Ureter (tissue), 1 donor: Measurements from ENCODE around the gene TUBA8. TPM values are rescaled to one million over a fixed set of nuclear protein-coding genes. Genes with fewer than 3 reads are reported as not detected.
"Not testable (repeated sequence)": the region's sequence is repeated elsewhere in the genome, so short reads cannot be mapped to it uniquely, and the experiment has no call there.

Experiments
- DNase-seq: peaks from one replicate; pipeline ENCODE4 v3.0.0-alpha.2; 2020; ENCODE audit warnings: low spot score
- total RNA-seq: library from RNA; stranded (reverse); gene quantifications from one replicate; pipeline ENCODE4 v1.2.4, GENCODE V29; 2023
- donor health status: DM: yes; HTN: yes; CAD: no.

TUBA8 gene
- total RNA-seq, 1 donor from 2014 or later, result 2.6 TPM

DNA sequence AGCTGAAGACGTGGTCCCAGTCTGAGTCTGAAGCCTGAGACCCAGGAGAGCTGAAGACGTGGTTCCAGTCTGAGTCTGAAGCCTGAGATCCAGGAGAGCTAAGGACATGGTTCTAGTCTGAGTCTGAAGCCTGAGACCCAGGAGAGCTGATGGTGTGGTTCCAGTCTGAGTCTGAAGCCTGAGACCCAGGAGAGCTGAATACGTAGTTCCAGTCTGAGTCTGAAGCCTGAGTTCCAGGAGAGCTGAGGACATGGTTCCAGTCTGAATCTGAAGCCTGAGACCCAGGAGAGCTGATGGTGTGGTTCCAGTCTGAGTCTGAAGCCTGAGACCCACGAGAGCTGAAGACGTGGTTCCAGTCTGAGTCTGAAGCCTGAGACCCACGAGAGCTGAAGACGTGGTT is 4.6 kb upstream of the TUBA8 start:
- DNase-seq, result not testable (repeated sequence)

DNA sequence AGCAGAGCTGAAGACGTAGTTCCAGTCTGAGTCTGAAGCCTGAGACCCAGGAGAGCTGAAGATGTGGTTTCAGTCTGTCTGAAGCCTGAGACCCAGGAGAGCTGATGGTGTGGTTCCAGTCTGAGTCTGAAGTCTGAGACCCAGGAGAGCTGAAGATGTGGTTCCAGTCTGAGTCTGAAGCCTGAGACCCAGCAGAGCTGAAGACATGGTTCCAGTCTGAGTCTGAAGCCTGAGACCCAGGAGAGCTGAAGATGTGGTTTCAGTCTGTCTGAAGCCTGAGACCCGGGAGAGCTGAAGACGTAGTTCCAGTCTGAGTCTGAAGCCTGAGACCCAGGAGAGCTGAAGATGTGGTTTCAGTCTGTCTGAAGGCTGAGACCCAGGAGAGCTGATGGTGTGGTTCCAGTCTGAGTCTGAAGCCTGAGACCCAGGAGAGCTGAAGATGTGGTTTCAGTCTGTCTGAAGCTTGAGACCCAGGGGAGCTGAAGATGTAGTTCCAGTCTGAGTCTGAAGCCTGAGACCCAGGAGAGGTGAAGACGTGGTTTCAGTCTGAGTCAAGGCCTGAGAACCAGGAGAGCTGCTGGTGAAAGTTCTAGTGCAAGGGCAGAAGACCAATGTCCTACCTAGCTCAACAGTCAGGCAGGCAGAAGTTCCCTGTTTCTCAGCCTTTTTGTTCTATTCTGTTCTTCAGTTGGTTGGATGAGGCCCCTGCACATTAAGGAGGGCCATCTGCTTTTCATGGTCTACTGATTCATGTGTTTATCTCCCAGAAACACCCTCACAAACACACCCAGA is 3.9 kb upstream of the TUBA8 start:
- DNase-seq, result not testable (repeated sequence)

DNA sequence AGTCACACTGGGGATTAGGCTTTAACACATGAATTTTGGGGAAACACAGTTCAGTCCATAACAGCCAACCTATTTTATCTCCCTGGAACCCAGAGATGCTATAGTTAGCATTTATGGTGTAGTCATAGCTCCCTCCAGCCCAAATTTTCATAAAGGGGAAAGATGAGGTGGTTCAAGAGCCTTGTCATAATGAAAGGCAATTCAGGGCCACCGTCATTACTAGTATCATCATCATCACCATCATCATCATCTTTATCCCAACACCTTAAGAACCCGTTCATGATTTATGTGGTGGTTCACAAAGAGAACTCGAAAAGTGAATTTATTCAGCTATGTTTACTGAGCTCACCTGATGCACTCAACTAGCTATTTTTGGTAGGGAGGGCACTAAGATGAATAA is 2.4 kb upstream of the TUBA8 start:
- no peak for DNase-seq

DNA sequence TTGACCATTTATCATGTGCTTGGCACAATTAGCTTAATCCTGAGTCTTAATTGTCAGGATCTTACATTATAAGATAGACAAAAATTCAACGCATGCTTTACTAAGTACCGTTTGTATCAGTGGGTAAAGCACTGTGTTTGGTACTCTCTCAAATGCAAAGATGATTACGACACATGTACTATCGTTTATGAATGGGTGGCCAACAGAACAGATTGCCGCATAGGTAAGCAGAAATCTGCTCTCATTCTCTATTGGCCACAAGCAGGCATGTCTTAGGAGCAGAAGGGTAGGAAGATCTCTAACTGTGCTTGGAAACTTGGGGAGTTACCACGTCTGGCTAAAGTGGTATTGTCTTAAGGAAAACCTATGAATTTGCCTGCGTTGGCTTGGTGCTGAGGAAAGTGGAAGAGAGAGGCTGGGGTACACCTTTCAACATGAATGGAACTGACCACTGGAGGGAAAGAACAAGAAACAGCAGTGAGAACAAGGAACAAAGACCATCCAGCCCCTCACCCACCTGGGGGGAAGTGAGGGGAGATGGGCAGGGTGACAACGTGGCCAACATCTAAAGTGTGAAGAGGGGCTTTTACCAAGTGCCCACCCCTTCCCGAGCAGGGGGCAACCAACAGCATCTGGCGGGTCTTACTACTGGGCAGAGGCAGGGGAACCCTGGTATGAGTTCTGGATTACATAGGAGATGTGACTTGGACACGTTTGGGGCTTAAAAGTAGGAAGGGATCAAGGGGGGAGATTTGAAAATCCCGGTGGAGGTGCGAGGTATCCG is 1.0 kb upstream of the TUBA8 start:
- no peak for DNase-seq

DNA sequence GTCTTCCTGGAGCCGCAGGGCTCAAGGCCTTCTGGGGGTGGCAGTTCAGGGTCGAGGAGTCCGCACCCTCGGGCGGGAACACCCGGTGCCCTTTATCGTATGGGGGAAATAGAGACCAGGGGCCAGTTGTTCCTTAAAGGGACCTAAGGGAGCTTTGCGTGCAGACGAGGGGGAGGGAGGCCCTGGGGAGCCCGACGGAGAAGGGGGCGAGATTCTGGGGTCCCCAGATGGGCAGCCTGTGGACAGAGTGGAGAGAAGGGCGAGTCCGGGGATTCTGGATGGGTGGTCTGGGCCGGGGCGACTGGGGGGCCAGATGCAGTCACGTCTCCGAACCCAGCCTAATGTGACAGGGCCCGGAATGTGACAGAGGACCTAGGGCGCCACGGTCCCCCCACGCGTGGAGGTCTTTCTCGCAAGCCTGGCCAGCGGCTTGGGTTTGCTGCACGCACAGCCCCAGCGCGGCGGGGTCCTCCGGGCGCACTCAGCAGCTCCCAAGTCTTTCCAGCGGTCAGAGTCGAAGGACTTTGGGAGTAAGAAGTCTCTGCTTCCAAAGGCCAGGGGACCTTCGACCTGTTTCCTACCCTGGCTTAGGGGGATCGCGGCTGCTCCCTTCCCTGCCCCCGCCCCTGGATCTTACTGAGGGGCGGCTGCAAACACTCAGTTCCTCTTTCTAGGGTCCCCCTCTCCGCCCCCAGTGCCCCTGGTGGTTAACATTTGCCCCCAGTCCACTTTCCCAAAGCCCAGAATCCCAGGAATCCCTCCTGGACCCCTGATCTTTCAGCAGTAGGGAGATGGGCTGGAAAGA is 547 bp downstream of the TUBA8 start:
- DNase-seq, result no peak

DNA sequence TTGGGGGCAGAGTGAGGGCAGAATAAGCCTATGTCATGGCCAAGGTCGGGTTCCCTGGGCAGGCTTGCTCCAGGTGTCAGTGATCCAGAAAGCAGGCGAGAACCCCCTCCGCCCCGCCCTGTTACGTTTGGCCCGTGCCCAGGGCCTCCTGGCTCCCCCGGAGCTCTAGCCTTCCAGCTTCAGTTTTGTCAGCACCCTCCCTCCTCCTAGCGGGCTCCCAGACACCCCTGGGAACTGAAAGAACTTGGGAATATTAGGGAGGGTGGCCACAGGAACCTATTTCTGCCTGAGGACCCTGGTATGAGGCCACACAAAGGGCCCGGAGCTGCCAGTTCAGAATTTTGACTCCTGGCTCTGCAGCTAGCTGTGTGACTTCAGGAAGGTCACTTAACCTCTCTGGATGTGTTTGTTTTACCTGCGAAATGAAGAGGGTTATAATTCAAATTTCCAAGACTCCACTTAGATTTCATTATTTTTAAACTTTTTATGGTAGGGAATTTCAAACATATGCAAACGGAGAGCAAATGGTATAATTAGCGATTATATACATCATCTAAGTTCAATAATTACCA is 1.2 kb downstream of the TUBA8 start:
- no peak for DNase-seq

DNA sequence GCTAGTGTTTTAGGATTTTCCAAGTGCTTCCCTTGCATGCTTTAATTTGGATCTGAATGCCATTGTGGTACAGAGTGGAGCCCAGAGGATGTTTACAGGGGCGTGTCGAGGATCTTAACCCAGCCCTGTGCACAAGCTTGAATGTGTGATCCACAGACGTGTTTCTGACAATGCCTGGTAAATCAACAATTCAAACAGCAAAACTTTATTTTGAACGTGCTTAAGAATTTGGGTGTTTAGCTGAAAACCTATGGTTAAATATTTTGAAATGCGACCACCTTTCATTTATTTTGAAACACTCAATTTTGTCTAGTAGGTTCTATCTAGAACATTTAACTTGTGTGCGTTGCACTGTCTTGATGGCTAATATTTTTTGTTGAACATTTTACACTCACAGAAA is 1.8 kb downstream of the TUBA8 start:
- DNase-seq, result no peak

DNA sequence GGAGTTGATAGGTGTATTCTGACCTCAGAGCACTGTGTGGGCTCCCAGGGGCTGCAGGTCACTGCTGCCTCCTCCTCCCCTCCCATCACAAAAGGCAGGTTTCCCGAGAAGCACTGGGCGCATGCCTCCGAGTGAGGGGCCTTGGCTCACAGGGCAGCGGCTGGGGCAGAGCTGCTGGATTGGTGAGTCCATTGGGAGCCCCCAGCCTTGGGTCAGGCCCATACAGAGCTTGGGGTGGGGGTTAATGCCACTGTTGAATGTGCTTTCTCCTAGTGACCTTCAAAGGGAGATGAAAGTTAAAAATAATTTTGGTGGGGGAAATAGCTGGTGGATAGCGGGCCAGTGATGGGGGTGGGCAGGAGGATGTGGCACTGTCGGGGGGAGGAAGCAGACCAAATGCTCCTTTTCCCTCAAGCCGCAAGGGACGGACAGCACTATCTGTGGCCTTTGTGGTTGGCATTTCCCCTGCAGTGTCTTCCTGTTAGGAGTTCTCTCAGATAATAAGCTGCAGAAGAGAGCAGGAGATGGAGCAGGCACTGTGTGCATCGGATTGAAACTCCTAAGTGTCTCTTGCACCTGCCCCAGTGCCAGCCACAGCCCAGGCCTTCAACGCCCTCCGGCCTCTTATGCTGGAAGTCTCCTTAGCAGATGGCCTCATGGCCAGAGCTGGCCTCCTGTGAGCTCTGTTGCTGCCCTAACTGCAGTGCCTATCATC is 3.2 kb downstream of the TUBA8 start:
- DNase-seq, result no peak

DNA sequence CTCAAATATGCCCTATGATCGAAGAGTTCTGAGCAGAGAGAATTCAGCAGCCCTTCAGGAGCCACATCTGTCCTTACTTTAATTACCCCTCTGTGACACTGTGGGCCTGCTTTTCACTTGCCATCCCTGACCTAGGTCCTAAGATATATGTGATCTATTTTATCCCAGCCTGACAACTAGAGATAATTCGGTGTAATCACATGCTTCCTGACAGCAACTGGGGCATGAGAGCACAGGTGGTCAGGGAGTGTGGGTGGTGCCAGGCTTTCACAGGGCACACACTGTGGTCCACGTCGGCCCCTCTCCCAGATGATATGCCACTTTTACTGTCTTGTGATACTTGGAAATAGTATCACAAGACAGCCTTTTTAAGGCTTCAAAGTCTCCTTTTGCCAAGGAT is 3.9 kb downstream of the TUBA8 start:
- DNase-seq, result no peak

DNA sequence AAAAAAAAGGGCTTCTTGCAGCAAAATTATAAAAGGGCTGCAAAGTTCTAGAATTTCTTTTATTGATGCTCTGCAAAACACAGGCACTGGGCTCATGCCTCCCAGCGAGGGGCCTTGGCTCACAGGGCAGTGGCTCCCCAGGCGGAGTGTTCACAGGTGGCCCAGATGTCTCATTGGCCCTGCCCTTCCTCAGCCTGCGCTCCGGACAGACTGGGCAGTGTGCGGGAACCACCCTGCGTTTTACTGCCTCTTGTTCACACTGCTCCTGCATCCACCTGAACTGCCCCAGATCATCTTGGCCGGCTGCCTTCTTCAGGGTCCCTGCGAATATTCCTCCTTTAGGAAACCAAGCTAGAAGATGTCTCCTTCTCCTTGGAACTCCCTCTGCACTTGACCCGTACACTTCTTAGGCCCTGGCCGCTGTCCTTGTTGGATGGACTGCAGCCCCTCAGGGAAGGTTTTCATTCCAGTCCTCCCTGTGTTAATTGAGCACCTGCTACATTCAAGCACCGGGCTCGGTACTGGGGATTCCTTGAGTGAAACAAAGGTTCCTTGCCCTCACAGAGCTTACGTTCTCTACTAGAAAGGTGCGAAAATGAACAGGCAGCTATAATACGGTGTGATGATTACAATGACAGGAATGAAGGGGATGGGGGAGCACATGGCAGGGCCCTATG is 4.5 kb downstream of the TUBA8 start:
- no peak for DNase-seq

DNA sequence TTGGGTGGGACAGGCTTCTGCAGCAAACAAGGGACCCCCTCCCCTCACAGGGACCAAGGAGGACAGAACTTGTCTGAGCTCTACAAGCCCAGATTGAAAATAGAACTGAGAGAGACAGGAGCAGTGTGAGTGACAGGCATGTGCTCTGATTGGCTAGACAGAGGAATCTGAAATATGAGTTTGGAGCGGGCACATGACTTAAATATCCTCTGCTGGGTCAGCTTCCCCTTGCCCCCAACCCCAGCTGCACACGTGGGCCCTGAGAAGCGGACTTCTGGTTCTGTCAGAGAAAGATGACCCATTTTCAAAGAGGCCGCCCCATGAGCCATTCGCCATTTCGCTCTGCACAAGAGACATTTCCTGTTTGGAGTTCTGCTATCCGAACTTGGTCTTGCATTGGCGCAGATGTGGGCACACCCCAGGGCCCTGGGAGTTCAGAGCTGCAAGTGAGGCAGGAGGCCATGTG is 5.3 kb downstream of the TUBA8 start:
- no peak for DNase-seq

DNA sequence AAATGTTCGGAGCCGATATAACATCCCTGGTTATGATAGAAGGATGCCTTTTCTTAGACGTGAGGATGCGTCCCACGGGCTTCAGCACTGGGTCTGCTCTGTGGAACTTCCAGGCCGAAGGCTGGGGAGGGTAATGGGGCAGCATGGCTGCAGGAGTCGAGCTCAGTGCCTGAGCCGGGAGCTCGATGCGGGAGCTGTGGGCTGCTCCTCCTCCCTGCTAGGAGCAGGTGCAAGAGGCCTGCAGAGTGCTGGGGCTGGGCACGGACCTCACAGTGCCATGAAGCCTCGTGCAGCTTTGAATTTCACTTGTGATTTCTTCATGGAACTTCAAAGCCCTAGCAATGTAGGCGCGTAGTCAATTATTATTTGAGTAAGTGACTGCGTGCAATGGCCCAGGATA is 6.0 kb downstream of the TUBA8 start:
- DNase-seq, result no peak

DNA sequence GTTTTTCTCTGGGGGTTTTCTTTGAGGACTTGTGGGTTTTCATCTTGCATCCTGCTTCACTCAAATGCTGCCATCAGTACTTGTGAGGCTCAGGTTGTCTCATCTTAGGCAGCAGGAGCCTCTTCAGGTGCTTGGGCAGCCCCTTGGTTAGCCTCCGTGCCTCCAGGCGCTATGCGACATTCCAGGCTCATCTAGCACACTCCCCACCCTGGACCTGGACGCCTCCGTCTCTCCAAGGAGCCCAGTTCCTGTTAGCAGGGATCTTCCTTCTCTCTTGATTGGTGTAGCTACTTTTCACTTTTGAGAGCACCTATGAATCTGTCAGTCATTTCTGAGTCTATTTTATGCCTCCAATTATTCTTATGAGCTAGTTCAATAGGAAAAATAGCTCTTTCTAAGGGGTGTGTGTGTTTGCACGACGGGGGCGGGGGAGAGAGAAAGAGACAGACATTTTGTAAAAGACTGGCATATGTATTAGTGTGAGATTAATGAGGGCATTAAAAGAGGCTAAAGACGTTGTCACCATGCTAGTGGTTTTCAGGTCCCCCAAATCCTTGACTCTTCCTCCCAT is 7.8 kb downstream of the TUBA8 start:
- DNase-seq, result no peak

DNA sequence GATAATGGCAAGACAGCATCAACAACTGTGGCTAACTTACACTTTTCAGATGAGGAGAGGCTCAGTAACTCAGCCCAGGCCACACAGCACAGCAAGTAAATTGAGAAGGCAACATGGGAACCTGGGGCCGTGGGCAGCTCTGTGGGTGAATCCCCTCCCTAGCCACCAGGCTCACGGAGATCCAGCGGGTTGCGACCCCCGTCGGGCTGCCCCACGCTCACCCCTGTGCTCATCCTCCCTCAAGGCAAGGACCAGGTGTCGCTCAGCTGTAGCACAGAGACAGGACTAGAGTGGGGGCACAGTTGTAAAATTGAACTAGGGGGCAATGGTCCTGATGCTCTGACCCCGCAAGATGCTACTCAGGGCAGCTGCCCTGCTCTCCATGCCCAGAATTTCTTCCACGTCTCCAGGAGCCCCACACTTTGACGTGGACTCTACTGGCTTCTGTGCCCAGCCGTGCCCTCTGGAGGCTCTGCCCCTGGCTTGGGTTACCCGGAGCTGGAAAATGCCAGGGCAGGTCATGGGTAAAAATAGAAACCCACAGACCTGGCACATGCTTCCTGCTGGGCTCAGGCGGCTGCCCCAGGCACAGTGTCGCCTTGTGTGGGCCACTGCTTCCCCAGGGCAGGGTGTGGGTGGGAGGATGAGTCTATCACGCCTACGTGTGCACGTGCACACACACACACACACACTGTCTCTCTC is 9.0 kb downstream of the TUBA8 start:
- no peak for DNase-seq

DNA sequence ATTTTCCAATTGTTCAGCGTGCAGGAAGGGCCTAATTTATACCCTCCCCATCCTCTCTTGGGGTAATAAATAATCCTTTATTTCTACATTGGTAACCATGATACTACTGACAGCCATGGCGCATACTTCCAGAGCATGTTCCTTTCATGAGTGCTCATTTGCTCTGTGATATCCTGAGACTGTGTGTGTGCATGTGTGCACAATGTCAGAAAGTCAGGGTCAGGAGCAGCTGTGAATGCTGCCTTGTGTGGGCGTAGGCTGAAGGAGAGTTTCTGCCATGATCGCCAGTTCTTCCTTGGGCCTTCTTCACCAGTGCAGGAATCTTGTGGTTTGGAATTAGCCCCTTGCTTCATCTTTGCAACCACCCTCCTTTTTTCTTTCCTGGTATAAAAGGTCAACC is 10.2 kb downstream of the TUBA8 start:
- no peak for DNase-seq

DNA sequence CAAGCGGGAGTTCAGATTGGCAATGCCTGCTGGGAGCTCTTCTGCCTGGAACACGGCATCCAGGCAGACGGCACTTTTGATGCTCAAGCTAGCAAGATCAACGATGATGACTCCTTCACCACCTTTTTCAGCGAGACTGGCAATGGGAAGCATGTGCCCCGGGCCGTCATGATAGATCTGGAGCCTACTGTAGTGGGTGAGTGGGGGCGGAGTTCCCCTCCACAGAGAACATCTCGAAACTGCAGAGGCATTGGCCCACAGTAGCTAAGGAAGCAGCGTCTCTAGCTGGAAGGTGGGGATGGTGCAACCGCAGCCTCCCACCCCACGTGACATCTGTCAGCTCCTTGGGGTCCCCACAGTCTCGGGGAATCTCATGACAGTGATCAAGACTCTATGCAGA is 10.9 kb downstream of the TUBA8 start:
- no peak for DNase-seq

DNA sequence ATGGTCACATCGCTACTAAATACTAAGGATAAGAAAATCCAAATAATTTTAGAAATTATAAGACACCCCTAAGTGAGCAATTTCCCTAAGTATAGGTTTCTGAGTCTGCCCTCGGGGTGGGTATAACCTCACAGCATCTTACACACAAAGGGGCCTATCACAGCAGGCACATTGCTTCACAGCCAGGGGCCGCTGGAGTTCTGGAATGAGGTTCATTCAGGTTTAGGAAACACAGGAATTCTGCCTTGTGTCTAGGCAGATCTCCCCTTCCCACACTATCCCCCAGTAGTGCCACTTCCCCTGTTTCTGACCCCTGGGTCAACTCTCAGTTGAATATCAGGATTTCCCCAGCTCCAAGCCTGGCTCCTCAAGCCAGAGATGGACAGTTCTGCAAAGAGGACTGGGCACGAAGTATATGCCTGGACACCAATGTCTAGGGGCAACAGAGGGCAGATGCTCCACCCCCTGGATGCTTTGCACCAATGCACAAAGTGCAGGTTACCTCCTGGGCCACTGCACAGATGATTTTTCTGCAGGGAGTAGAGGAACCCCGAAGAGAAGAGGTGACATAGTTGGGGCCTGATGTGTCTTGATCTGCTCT is 11.4 kb downstream of the TUBA8 start:
- no peak for DNase-seq

DNA sequence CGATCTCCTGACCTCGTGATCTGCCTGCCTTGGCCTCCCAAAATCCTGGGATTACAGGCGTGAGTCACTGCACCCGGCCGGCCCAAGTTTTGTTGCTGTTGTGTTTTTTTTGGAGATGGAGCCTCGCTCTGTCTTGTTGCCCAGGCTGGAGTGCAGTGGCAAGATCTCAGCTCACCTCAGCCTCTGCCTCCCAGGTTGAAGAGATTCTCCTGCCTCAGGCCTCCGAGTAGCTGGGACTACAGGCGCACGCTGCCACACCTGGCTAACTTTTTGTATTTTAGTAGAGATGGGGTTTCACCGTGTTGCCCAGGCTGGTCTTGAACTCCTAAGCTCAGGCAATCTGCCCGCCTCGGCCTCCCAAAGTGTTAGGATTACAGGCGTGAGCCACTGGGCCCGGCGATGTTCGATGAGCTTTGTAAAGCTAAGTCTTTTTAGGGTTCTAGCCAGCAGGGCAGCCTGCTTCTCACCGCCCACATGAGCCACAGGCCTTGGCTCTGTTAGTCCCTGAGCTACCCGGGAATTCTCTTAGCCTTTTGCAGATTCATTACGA is 12.9 kb downstream of the TUBA8 start:
- DNase-seq, result not testable (repeated sequence)

DNA sequence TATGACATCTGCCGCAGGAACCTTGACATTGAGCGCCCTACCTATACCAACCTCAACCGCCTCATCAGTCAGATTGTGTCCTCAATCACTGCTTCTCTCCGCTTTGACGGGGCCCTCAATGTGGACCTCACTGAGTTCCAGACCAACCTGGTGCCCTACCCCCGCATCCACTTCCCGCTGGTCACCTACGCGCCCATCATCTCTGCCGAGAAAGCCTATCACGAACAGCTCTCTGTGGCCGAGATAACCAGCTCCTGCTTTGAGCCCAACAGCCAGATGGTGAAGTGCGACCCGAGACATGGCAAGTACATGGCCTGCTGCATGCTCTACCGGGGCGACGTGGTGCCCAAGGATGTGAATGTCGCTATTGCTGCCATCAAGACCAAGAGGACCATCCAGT is 16.0 kb downstream of the TUBA8 start:
- no peak for DNase-seq
